ENCODE data around the gene APOC4. TPM values are rescaled to one million over a fixed set of nuclear protein-coding genes. Genes with fewer than 3 reads are reported as not detected.

The APOC4 gene
- total RNA-seq, 4 donors from 2014 or later = not detected

DNA sequence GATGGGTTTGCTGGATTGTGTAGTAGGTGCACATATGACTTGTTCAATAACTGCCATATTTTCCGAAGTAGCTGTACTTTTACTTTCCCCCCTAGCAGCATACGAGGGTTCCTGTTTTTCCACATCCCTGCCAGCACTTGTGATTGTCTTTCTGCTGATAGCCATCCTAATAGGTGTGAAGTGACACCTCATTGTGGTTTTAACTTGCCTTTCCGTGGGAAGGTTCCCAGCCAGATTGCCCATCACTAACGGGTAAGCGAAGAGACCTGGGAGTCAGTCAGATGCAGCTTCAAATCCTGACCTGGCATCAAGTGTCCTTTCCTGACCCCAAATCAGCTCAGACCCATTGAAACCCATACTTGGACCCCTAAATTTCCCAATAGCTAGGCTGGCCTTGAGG, 17.7 kb downstream of the APOC4 start:
- Histone ChIP-seq H3K36me3 (peaks cover 0 to 49% (median 2%) of the 10 kb centered on the region in 3 donors), H3K4me3 (no peak overlapping the region), H3K9me3 (no peaks in the 10 kb centered on the region), H3K4me1 (peaks cover 0 to 58% (median 21%) of the 10 kb centered on the region in 4 donors), H3K27ac (no peak overlapping the region), H3K27me3 (no peaks in the 10 kb centered on the region)
- 72 to 87% methylated on average over 5 of the region's 5 CpGs for WGBS, 2 donors
- TF ChIP-seq CTCF (IDR thresholded peaks at IDR 0.05) (no peak), EP300 (IDR thresholded peaks at IDR 0.05) (no peak), POLR2A (IDR thresholded peaks at IDR 0.05) (no peak)
- no peak for DNase-seq (ENCODE audit: low spot score in 2 of 2)

DNA sequence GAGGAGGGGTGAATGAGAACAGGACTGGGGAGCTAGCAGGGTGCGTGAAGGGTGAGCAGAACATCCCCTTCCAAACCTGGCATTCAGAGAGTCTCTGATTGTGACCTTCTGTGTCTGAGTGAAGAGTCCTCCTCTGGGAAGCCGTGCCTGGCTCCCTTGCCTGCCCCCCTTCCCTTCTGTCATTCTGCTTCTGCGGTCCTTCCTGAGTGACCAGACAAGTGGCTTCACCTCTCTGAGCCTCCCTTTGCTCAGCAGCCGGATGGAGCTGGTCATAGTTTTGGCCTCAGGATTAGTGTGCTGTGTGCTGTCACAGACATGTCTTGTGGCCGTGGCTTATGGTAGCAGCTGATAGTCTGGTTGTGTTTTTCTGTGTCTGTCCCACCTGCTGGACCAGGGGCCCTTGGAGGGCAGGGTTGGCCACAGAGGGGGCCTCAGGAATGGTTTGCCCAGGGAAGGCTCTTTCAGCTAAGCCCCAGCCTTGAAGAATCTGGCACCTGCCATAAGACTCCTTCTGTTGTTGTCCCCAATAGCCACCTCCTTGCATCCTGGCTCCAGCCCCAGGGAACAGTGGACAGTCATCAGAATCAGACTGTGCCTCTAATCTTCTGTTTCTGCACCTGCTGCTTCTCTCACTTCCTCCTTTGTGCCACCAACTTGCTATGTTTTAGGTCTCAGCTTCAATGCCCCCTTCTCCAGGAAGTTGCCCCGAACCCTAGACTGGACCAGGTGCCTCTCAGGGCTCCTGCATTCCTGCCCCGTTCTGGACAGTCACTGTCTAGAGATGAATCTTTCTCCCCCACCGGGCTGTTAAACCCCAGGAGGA, 19.1 kb downstream of the APOC4 start:
- no peak overlapping the region for H3K4me3 ChIP-seq
- H3K9me3 ChIP-seq = no peaks in the 10 kb centered on the region
- peaks cover 2 to 63% (median 4%) of the 10 kb centered on the region in 3 donors for H3K36me3 ChIP-seq
- no peaks in the 10 kb centered on the region for H3K27me3 ChIP-seq
- DNase-seq (ENCODE audit: low spot score in 2 of 2) = no peak
- WGBS, 2 donors = 71 to 79% methylated on average over 8 of the region's 8 CpGs
- H3K27ac ChIP-seq = peak overlapping the region in 1 of 4 donors; percentile 34
- TF ChIP-seq CTCF (IDR thresholded peaks at IDR 0.05) (no peak), POLR2A (IDR thresholded peaks at IDR 0.05) (no peak), EP300 (IDR thresholded peaks at IDR 0.05) (no peak)
- peaks cover 0 to 53% (median 16%) of the 10 kb centered on the region in 4 donors for H3K4me1 ChIP-seq

- TF ChIP-seq EP300 (IDR thresholded peaks at IDR 0.05) (no peak), POLR2A (IDR thresholded peaks at IDR 0.05) (no peak)
- no peak for DNase-seq (ENCODE audit: low spot score in 2 of 2)
- H3K4me3 ChIP-seq = no peak overlapping the region
- H3K9me3 ChIP-seq = no peaks in the 10 kb centered on the region
- H3K27ac ChIP-seq = no peak overlapping the region
- WGBS, 2 donors = 90 to 95% methylated on average over 8 of the region's 8 CpGs
- H3K27me3 ChIP-seq = no peaks in the 10 kb centered on the region
- peaks cover 2 to 70% (median 4%) of the 10 kb centered on the region in 3 donors for H3K36me3 ChIP-seq
- peaks cover 0 to 46% (median 9%) of the 10 kb centered on the region in 4 donors for H3K4me1 ChIP-seq
These were observed 19.8 kb downstream of the APOC4 start for GRCh38 chr19:44961821-44962220.

DNA sequence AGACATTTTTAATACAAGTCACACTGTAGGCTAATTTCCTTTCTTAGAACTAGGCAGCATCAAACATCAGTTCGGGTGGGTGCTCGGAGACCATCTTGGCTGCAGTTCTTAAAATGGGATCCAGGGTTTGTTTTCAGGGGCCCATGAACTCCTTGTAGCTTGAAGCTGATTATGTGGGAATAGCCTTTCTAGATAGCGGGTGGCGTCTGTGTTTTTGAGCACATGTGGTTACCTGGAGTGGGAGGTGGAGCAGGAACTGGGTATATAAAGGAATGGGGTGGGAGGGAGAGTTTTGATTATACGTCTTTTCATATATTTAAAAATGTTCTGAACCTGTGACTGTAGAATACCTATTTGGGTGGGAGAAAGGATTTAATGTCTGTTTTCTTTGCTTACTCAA, 26.1 kb downstream of the APOC4 start:
- TF ChIP-seq POLR2A (IDR thresholded peaks at IDR 0.05) (no peak), CTCF (IDR thresholded peaks at IDR 0.05) (no peak), EP300 (IDR thresholded peaks at IDR 0.05) (no peak)
- Histone ChIP-seq H3K36me3 (peaks cover 0 to 79% (median 4%) of the 10 kb centered on the region in 3 donors), H3K27me3 (no peaks in the 10 kb centered on the region), H3K4me1 (no peaks in the 10 kb centered on the region), H3K9me3 (no peaks in the 10 kb centered on the region), H3K27ac (no peak overlapping the region), H3K4me3 (no peak overlapping the region)
- WGBS, 2 donors = 85 to 91% methylated on average over 5 of the region's 5 CpGs
- DNase-seq (ENCODE audit: low spot score in 2 of 2) = no peak

GRCh38 chr19:44968670-44969069, 26.6 kb downstream of the APOC4 start:
- Histone ChIP-seq H3K4me3 (no peak overlapping the region), H3K9me3 (no peaks in the 10 kb centered on the region), H3K27me3 (no peaks in the 10 kb centered on the region), H3K4me1 (no peaks in the 10 kb centered on the region), H3K27ac (no peak overlapping the region), H3K36me3 (peaks cover 0 to 79% (median 4%) of the 10 kb centered on the region in 3 donors)
- no peak for TF ChIP-seq EP300 (IDR thresholded peaks at IDR 0.05)
- TF ChIP-seq CTCF (IDR thresholded peaks at IDR 0.05) = no peak
- TF ChIP-seq POLR2A (IDR thresholded peaks at IDR 0.05) = no peak
- WGBS, 2 donors = 88 to 92% methylated on average over 4 of the region's 4 CpGs
- no peak for DNase-seq (ENCODE audit: low spot score in 2 of 2)
